Stimulated activated CD8-positive, alpha-beta memory T cell treated with anti-CD3 and anti-CD28 coated beads, Interleukin-15, amount 100 ng/mL, for 1 hour (primary cell): Measurements from ENCODE around the gene TRAM2.

Experiments used
- DNase-seq: peaks from one replicate; pipeline ENCODE4 v3.0.0-alpha.2; 2020; ENCODE audit warnings: low read depth

TRAM2 gene, protein sequence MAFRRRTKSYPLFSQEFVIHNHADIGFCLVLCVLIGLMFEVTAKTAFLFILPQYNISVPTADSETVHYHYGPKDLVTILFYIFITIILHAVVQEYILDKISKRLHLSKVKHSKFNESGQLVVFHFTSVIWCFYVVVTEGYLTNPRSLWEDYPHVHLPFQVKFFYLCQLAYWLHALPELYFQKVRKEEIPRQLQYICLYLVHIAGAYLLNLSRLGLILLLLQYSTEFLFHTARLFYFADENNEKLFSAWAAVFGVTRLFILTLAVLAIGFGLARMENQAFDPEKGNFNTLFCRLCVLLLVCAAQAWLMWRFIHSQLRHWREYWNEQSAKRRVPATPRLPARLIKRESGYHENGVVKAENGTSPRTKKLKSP

DNA sequence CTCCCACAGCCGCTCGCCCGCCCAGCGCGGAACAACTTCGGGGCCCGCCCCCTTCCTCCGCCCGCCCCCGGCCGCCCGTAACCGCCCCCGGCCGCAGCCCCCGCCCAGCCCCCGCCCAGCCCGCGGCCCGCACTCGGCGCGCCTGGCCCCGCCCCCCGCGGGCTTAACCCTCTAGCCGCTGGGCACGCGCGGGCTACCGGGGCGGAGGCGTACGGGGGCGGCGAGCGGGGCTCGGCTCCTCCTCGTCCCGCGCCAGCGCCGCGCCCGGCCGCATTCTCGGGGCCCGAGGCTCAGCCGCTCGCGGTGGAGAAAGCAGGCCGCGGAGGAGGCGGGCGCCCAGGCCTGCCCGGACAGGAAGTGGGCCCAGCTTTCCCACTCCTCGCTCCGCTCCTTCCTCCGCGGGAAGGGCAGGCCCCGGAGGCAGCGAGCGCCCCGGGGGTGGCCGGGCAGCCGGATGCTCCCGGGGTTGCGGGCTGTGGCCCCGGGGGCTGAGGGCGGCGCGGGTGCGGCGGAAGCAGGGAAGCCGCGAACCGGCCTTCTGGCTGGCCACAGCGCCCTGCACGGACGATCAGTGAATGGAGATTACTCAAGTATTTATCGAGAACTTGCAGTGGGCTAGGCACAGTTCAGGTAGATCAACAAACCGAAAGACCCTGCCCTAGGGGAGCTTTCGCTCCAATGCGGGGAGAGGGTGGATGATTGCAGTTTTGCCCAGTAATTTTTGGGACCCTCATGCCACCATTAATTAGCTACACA, at the start of gene TRAM2:
TSS of gene TRAM2 (minus strand) at position 39 of the 756 bp plus-strand sequence. CDS start 145 bp downstream, outside the sequence.
- DNase-seq: peak; percentile 58

DNA sequence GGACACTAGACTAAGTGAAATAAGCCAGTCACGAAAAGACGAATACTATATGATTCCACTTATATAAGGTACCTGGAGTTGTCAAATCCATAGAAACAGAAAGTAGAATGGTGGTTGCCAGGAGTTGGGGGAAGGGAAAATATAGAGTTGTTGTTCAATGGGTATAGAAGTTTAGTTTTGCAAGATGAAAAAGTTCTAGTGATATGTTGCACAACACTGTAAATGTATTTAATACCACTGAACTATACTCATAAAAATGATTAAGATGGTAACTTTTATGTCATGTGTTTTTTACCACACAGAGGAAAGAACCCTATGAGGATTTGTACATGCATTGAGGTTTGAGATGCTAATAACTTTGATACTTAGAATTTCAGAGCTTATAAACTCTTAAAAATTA, 46.0 kb upstream of the TRAM2 start:
- no peak for DNase-seq

DNA sequence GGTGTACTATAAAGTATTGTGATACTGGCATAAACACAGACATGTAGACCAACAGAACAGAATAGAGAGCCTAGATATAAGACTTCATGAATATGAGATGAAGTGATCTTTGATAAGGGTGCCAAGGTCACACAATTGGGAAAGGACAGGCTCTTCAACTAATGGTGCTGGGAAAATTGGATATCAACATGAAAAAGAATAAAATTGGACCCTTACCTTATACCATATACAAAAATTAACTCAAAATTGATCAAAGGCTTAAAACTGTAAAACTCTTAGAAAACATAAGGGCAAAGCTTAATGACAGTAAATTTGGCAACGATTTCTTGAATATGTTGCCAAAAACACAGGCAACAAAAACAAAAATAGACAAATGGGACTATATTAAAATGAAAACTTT, 44.8 kb upstream of the TRAM2 start:
- DNase-seq: no peak

DNA sequence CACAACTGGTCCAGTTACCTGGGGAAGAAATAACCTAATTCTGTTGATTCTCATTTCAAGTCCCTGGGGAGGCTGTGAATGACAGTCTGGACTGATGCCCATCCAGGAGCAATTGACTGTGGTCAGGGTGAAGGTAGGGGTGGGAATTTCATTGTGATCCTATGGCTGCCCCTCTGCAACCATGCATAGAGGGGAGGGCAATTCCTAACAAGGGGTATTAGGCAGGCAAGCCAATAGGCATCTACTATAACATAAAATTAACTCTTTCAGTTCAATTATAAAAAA, 44.0 kb upstream of the TRAM2 start:
- DNase-seq: no peak

DNA sequence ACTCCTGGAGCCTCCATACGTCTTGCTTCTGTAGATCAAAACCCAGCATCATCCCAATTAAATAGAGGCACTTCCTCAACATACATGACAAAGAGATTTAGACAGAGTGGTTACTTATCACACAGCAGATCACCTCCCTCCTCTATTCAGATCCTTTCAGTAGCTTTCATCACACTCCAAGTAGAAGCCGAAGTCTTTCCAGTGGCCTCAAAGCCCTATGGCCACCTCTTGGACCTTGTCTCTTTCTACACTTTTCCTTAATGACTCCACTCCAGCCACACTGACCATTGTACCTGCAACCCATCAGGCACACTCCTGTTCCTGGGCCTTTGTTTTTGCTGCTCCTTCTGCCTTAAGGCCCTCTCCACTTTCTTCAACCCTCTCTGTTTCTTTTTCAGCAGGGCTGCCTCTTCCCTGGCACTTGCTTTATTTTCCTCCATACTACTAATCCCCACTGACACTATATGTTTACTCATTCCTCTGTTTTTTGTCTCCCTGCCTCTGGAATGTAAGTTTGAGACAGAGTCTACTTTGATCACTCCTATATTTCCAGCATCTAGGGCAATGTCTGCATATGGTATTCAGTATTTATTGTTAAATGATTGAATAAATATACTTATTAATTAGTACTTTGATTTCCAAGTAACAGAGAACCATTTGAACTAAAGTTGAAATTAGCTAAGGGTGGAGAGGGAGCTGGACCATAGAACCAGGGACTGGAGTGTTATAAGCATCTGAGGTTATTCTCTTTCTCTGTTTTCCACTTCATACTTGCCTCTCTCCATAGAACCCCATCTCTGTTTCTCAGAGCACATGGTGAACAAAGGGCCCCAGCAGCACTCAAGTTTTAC, 43.4 kb upstream of the TRAM2 start:
- DNase-seq: no peak

DNA sequence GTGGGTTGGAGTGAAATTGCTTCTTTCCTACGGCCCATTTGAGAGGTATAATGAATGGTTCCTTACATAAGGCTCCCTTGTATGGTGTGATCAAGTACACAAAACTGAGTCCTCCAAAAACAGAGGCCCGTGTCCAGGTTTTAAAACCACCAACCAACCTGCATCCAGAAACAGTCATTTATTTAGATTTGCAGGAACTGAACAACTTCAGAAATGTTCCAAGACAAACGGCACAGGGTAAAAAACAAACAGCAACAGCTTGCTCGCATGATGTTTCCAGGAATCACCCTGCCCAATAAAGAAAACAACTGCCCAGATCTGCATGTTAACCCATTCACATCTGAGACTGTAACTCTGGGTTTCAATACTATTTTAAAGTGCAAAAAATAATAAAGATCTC, 40.2 kb upstream of the TRAM2 start:
- DNase-seq: no peak

DNA sequence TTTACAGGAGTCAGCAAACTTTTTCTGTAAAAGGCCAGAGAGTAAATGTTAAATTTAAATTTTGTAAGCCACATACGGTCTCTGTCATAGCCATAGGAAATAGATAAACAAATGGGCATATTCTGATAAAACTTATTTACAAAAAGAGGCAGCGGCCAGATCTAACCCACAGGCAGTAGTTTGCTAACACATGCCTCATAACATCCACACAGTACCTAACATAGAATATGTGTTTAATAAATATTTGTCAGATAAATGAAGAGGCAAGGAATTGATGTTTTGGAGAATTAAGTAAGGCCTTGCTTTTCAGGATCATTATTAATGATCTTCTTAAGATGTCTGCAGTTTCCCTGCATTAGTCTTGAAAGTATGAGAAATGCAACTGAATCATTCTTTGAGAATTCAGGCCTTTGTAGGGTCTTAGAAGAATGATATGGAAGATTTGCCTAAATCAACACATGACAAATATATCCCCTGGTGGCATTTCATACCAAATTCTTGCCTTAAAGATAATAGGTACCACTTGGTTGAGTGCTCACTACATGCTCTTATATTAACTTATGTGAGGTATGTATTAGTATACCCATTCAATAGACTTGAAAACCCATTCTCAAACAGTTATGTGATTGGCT, 39.3 kb upstream of the TRAM2 start:
- no peak for DNase-seq

DNA sequence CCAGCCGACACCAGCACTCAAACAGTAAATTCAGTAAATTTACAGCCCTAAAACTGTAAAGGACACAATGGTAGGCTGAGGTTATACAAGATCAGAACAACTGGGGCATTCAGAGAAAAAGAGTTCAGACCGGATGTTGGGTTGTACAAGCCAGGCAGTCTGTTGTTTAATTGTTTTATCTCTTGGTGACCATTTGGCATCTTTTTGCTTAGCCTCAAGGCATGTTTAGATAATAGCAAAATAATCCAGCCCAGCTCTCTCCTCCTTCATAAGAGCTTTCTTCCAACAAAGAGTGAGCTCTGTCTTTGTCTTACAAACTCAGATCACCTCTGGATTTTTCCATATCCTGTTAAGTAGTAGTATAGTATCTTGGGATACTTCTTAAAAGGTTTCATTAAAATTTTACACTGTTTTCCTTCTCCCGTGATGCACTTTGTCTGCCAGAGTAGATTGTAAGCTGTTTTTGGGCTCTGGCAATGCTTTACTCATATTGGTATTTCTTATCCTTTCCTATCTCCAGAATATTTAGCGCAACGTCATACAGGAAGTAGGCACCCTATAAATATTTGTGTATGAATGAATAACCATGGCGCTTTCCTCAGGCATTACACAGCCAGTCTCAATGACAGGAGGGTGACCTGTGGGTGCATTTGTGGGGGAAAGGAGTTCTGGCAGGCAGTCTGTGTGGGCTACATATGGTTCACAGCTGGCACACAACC, 35.6 kb upstream of the TRAM2 start:
- DNase-seq: no peak

DNA sequence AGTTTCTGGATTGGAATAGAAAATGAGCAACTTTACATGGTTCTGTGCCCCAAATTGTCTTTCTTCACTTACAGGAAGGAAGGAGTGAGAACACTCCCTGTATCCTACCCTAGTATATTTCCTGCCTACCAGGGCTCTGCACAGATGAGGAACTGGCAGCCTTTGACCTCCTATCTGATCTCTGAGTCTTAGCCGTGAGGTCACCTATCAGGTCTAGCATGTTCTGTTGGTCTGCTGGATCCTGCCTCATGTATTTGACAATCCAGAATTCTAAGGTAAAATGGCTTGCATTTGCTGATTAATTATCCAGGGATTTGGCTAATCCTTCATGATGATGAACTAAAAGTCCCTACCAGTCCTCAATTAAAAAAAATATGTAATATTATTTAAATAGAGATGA, 35.0 kb upstream of the TRAM2 start:
- no peak for DNase-seq

DNA sequence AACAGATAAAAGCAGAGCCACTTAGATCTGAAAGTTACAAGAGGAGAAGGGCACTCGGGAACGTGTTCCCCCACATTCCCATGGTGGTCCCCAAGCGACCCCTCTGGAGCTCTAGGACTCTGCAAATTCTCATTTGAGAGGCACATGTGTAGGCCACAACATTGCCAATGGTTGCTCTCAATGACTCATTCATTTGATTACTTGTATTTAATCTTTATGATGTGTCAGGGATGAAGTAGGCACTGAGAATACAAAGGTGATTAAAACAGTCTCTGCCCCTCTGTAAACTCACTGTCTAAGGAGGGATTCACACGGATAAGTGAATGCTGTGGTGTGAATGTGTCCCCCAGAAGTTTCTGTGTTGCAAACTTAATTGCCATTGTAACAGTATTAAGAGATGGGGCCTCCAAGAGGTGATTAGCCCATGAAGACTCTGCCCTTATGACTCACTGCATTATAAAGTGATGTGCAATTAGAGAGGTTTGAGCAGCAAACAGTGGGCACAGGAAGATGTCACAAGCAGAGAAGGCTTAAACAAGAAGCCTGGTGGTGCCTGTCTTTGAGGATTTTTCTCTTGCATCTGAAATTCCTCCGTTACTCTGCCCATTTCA, 34.0 kb upstream of the TRAM2 start:
- DNase-seq: no peak

DNA sequence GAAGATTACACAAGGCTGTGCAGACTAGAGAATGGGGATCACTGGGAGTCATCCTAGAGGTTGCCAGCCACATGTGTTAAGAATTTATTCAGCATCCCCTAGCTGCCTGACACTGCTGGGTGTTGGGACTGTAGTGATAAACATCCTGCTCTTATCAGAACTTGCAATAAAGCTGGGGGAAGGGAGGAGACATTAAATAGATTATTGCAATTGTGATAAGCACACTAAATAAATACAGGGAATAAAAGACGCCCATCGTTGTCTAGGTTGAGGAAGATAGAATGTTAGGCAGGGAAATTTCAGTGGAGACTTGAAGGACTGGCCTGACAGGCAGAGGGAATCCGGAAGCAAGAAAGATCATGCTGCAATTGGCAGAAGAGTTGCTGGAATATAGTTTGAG, 33.2 kb upstream of the TRAM2 start:
- no peak for DNase-seq

DNA sequence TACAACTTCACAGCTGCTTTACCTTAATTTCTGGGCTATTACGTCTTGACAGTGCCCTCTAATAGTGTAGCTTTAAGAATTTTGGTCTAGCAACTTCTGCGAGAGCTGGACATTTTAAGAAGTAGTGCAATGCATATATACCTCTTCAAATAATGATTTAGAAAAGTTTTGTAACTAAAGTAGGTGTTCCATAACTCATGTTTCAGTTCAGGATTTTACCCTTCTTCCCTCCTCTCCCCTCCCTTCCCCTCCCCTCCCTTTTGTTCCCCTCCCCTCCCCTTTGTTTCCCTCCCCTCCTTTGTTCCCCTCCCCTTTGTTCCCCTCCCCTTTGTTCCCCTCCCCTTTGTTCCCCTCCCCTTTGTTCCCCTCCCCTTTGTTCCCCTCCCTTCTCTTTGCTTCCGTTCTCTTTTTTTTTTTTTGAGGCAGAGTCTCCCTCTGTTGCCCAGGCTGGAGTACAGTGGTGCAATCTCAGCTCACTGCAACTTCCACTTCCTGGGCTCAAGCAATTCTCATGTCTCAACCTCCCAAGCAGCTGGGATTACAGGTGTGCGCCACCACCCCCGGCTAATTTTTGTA, 28.8 kb upstream of the TRAM2 start:
- DNase-seq: no peak

DNA sequence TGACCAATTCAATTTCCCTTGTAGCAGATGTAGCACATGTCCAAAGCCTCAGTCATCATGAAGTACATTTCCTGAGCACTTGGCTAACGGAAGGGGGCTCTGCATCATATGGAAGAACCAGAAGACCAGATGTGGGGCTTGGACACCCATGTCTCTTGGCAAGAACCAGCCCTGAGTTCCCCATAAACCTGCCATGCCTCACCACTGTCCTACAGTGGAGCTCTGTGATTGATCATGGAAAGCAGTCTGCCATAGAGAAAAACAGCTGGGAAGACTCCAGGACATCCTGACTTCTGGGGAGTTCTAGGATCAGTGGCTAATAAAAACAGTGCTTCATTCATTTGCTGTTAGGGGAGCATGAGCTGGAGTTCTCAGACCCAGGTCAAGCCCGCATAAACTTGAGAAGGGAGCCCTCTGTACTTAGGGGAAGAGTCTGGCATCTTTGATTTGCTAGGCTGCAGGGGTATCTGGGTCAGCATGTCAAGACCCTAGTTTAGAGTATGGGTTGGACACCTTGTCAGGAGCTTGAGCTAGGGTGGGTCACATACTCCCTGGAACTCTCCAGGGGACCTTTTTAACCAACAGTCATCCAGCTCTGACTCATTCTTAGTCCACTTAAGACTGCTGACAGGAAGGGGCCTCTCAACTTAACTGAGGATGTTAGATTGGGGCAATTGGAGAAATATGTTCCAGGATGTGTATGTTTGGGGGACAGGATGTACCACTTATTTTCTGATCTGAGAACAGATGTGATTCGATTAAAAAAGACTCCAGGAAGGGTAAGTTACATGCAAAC, 26.3 kb upstream of the TRAM2 start:
- no peak for DNase-seq

DNA sequence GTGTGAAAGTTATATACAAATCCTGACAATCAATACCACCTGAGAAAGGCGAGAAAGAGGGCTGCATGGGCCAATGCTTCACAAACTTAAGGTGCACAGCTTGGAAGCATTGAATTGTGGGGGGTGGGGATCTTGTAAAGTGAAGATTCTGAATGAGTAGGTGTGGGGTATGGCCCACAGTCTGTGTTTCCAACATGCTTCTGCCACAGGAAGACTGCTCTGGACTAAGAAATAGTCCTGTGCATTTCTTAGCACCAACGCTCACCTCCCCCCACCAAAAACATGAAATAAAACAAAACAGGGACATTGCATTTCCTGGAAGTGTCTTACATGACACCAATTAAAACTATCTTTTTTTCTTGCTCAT, 21.9 kb upstream of the TRAM2 start:
- DNase-seq: no peak

DNA sequence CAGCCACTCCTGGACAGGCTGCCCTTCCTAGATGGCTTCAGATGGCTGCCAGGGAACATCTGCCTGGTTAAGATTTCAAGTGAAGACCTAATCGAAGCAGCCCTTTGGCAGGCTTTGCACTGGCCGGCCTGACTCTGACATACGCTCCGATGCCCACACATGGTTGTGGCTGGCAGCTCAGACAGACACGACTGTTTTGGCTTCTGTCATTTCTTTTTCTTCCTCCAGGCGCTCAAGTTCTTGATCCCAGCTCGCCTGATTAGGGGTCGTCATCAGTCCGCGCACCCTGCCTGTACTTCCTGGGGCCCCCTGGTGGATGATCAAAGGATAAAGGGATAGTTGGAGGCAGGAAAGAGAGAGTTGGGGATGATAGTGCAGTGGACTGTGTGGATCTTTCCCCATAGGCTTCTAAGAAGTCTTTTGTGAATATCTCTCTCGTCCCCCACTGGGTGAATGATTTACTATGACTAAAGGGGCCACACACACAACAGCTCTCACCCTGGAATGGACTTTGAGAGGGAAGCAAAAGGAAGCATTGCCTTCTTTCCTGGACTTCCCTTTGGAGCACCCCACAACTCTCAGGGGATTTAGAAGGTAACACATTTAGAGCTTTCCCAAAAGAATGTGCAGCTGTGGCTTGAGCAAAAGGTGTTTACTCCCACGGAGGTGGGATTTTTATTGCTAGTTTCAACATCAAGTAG, 21.4 kb upstream of the TRAM2 start:
- no peak for DNase-seq

DNA sequence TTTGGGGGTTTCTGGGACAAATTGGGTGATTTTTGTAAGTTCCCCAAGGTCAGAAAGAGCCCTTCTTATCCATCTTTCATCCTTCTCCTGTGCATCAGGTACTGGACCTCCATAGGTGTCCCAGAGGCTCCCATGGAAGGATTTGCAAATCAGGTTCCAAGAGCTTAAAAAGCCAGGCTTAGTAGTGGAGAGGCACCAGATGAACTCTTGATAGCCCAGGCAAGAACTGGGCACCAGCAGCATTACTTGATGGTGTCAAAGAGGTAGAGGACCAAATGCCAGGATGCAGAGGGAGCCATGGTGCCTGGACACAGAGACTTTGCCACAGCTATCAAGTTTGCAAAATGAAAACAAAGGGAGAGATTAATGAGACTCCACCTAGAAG, 20.9 kb upstream of the TRAM2 start:
- no peak for DNase-seq

DNA sequence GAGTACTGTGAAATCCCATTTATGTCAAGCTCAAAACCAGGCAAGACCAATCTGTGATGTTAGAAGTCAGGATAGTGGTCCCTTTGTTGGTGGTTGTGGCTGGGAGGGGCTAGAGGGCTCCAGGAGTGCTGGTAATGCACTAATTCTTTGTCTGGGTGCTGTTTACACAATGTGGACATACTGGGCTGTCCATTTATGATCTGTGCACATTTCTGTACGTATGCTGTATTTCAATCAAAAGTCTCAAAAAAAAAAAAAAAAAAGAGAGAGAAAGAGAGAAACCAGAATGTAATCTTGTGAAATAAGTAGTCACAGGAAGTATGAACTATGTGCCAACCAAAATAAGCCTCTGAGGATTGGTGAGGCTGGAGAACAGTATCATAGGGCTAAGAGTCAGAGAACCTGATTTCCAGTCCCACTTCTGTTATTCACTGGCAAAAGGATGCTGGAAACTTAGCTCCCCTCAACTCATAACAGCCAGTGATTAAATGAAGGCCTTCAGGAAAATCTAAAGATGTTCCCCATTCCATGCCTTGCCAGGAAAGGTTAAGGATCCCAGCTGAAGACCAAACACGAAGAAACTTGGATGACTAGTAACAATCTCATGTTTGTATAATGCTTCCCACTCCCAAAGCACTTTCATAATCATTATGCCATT, 19.6 kb upstream of the TRAM2 start:
- no peak for DNase-seq

DNA sequence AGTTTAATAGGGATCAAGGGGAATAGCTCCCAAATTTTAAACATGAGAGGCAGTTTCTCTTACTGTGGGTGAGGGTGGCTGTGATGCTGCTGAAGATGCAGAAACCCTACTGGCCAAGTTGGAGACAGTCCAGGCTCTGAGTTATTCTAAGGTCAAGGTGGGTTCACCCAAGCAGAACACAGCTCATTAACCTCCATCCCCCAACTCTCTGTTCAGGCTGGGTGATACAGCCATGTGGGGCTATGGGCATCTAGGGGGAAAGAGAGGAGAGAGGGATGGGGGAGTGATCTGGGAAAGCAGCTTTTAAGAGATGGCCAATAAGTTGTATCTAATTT, 18.9 kb upstream of the TRAM2 start:
- DNase-seq: no peak
